Endothelial cell of umbilical vein (primary cell): ENCODE measurements around the gene F5.

Source experiments
- EZH2 ChIP-seq: IDR thresholded peaks from 2 replicates; pipeline ENCODE4 v1.6.1; 2012; ENCODE audit warnings: borderline replicate concordance, low read depth, mild to moderate bottlenecking, moderate library complexity, low read length, inconsistent platforms; ENCODE audit not compliant: severe bottlenecking
- FOS ChIP-seq: IDR thresholded peaks from 2 replicates; pipeline ENCODE4 v1.6.1; 2011; ENCODE audit warnings: mild to moderate bottlenecking, low read length, moderate library complexity, borderline replicate concordance; ENCODE audit not compliant: insufficient read depth
- POLR2A ChIP-seq: IDR thresholded peaks from 2 replicates; pipeline ENCODE4 v1.6.1; 2012; ENCODE audit warnings: low read depth, mild to moderate bottlenecking, control low read depth, low read length
- POLR2AphosphoS5 ChIP-seq: IDR thresholded peaks from 2 replicates; pipeline ENCODE4 v1.6.1; 2012; ENCODE audit warnings: low read depth, mild to moderate bottlenecking, control low read depth, low read length, moderate library complexity; ENCODE audit not compliant: insufficient read depth
- TF ChIP-seq, protein P1 (sequence below), 2 donors: IDR thresholded peaks; 1 replicate in 1 of 2; 2 replicates in 1 of 2; pipeline ENCODE4 v1.5.1; 2011; ENCODE audit warnings: low read length in 2 of 2, mild to moderate bottlenecking in 2 of 2, moderate library complexity in 2 of 2, control low read depth in 1 of 2, inconsistent platforms in 1 of 2, low read depth in 1 of 2; ENCODE audit not compliant: insufficient read depth in 1 of 2; ENCODE audit errors: extremely low read depth in 1 of 2

DNA sequence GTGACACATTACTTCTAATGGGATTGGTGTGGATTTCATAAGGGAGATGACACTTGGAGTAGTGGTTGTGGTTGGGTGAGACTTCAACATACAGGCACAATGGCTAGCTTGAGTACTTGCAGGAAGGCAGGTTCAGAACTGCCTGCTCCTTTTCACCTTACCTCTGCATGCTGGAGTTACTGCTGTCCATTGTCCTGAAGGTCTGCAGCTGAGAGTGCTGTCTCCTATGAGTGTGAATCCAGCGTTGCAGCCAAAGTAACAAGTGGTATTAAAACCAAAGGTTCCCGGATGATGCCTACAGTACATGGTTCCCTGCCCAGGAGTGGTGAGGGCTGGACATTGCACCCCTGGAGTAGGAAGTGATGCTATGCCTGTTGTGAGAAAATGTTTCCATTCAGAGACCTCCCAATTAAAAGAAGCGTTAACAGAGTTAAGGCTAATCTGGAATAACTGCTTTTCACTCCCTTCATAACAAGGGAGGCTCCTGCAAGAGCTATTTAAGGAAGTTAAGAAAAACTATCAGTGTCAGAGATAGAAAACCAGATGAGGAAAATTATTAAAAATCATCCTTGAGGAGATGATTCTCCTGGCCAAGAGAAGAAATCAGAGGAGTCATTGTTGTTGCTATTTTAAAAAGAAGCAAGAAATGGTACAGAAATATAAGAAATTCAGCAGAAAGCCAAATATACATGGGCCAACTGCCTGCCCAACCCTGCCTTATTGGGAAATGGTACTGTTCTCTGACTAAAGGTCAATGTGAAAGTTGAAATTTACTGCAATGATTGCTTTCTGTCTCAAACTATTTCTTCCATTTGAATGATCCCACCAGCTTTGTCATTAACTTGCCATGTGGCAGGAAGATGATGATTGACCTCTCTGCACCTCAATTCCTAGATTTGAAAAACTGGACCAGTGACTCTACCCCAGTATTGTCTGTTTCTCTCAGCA lies 9.8 kb upstream of the F5 start:
- TF ChIP-seq, protein P1, sequence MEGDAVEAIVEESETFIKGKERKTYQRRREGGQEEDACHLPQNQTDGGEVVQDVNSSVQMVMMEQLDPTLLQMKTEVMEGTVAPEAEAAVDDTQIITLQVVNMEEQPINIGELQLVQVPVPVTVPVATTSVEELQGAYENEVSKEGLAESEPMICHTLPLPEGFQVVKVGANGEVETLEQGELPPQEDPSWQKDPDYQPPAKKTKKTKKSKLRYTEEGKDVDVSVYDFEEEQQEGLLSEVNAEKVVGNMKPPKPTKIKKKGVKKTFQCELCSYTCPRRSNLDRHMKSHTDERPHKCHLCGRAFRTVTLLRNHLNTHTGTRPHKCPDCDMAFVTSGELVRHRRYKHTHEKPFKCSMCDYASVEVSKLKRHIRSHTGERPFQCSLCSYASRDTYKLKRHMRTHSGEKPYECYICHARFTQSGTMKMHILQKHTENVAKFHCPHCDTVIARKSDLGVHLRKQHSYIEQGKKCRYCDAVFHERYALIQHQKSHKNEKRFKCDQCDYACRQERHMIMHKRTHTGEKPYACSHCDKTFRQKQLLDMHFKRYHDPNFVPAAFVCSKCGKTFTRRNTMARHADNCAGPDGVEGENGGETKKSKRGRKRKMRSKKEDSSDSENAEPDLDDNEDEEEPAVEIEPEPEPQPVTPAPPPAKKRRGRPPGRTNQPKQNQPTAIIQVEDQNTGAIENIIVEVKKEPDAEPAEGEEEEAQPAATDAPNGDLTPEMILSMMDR (IDR thresholded peaks at IDR 0.05; ENCODE audit: extremely low read depth in 1 of 2, insufficient read depth in 1 of 2, low read depth in 1 of 2, low read length in 2 of 2), result no peak
- TF ChIP-seq POLR2A, result no peak
- no peak for TF ChIP-seq FOS
- TF ChIP-seq POLR2AphosphoS5, result no peak
- TF ChIP-seq EZH2, result no peak
